HG03457 (cell line): ENCODE measurements around the gene TSSK3.
"Not testable (repeated sequence)": the region's sequence is repeated elsewhere in the genome, so short reads cannot be mapped to it uniquely, and the experiment has no call there.

Experiments
- ATAC-seq: cut with Tn5 transposase; IDR thresholded peaks from one replicate; pipeline ENCODE4 v1.9.1; 2021; ENCODE audit warnings: moderate number of reproducible peaks; ENCODE audit not compliant: unreplicated experiment

TSSK3 gene

DNA sequence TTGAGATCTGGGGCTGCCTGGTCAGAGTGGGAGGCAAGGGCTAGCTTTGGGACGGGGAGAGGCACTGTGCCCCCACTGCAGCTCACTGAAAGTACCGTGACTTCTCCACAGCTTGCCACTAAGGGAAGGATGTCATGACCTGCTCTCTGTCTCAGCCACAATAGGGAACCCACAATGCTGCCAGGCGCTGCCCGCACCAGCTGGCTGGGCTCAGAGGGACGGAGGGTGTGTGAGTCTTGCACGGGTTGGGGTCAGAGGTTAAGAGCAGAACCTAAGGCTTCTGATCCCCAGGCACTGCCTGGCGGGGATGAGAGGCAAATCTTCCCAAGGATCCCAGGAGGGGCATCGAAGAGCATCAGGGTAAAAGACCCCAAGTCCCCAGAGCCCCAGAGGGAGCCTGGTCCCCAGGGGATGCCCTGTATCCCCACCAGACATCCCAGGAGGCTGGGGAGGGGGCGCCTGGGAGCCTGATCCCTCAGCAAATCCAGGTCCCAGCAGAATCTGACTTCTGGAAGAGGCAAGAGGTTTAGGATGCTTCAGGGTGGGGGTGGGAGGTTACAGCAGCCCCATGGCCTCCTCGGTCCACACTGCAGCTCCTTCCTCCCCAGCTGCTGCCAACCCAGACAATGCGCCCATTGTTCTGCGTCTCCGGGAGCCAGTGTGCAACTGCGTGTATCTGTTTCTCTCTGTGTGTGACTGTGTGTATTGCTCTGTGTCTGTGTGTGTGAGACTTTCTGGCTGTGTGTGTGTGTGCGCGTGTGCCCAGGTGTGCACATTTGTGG lies 24.3 kb upstream of the TSSK3 start:
- no peak for ATAC-seq

DNA sequence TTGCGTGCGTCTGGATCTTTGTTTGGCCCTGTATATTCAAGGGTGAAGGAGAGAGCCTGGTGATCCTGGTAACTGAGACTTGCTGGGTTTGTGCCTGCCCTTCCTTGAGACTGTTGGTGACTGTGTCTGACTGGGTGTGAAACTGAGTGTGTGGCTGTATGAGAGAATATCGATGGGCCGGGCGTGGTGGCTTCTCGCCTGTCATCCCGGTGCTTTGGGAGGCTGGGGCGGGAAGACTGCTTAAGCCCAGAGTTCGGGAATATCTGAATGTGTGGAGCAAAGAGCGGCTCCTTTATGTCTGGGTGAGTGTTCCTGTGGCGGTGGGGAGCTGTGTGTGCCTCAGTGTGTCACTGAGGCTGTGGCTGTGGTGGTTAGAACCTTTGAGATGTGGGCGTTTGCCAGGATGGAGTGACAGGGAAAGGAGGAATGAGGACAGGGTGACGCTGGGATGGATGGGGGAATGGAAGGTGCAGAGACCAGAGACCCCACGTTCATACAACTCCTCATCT lies 23.6 kb upstream of the TSSK3 start:
- ATAC-seq = no peak

DNA sequence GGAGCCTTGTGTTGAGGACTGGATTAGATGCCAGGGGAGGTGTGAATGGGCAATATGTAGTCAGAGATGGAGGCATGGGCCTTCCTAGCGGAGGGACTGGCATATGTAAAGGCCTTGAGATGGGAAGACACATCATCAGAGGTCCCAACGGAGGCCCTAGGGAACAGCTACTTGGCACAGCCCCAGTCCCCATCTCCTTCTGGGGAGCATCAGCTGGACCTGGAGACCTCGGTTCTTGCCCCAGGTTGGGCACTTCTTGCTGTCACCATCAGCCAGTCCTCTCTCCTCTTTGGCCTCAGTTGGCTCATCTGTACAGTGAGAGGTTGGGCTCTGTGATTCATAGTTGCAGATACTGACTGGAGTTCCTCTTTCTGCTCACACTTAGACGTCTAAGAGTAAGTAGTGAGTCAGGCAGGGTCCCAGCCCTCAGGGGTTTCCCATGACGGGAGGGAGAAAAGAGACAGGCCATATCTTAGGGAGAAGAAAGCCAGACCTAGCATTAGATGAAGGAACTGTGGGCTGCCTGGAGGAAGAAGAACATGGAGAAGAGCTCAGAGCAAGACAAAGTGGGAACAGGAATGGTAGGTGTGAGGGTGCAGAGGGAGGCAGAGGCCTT lies 22.9 kb upstream of the TSSK3 start:
- ATAC-seq = no peak

- no peak for ATAC-seq
Measured at GRCh38 chr1:32341186-32341757, 21.1 kb upstream of the TSSK3 start.

DNA sequence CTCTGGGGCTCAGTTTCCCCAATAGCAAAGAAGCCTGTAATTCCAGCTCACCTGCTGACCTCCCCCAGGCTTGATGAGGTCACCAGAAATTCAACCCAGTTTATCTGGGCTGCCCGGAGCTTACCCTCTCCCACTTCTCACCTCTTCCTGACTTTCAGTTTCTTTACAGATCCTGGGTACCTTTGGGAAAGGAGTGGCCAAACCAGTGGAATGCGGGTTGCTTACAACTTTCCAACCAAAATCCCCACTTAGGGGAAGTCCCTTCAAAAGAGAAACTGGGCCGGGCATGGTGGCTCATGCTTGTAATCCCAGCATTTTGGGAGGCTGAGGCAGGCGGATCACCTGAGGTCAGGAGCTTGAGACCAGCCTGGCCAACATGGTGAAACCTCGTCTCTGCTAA lies 20.4 kb upstream of the TSSK3 start:
- ATAC-seq = no peak

- ATAC-seq = no peak
Measured at GRCh38 chr1:32342704-32343103, 19.6 kb upstream of the TSSK3 start.

DNA sequence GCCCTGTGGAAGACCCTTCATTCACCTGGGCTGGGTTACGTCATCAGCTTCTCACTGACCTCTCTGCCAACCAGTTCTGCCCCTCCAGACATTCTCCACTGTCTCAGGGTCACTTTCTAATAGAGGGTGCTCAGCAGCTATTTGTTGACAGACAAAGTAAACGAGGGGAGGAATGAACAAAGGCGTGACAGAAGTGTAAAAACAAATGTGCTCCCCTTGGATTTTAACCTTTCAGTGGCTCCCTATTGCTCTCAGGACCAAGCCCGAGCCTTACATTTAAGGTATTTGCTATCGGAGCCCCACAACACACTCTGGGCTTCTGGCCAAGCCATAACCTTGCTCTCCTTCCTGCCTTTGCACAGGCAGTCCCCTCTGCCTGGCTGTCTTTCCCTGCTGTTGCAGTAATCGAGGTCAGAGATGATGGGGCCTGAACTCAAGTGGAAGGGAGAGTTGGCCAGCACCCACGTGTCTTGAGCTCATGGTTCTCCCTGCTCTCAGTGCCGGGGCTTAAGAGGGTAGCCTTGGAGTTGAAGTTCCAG lies 17.0 kb upstream of the TSSK3 start:
- ATAC-seq = no peak

- ATAC-seq = no peak
Measured at GRCh38 chr1:32346532-32347157, 15.7 kb upstream of the TSSK3 start.

DNA sequence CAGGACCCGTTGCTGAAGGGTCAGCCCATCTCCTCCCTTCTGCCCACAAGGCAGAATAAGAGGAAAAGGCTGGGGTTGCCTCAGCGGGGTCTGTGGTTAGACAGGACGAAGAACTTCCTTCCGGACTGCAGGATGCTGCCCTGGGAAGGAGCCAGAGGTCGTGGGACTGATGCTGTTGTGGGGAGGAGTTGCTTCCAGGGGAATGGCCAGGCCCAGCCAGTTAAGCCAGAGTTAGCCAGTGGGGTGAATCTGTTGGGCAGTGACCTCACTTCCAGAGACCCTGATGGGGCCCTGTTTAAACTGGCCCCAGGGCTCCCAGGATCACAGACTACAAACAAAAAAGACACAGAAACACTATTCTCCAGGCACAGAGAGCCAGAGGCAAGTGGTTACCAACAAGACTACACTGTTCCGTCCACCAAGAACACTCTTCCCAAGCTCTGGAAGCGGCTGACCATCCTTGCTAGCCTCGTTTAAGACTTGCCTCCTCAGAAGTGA lies 13.1 kb upstream of the TSSK3 start:
- no peak for ATAC-seq

DNA sequence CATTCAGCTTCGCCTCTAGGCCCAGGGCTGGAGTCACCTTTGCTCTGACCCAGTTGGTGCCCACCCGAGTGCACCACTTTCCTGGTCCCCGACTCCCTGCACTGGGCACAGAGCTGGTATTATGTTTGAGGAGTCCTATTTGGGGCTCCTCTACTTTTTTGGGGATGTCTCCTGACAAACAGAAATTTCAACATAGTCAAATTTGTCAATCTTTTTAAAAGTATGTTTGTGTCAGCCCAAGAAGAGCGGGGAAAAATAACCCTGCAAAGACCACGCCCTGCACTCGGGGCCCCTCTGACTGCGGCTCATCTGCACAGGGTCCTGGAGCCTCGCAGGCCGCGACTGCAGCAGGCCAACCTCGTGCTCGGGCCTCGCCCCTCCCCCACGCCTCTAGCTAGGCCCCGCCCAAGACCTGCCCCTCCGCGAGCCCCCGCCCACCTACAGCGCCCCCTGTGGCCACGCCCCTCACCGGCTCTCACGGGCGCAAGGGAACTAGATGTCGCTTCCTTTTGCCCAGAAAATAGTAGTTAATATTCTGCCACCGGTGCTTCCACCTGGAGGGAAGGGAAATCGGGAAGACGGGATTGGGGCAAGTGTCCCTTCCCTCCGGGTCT lies 11.4 kb upstream of the TSSK3 start:
- peak; percentile 25 for ATAC-seq

GRCh38 chr1:32351399-32352238 lies 10.7 kb upstream of the TSSK3 start:
- peak; percentile 56 for ATAC-seq

DNA sequence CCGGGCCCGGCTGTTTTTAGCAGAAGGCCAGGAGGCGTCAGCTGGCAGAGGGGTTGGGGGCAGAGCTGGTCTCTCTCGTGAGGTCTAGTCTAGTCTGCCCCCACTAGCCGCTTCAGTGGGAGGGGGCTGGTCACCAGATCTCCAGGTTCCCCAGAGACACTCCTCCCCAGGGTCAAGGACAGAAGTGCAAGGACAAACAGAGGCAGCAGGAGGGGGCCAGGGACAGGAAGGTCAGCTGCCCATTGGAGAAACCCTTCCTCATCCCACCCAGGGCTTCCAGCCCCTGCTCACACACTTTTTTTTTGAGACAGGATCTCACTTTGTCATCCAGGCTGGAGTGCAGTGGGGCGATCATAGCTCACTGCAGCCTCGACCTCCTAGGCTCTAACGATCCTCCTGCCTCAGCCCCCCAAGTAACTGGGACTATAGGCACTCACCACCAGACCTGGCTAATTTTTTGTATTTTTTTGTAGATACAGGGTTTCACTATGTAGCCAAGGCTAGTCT lies 10.0 kb upstream of the TSSK3 start:
- no peak for ATAC-seq

DNA sequence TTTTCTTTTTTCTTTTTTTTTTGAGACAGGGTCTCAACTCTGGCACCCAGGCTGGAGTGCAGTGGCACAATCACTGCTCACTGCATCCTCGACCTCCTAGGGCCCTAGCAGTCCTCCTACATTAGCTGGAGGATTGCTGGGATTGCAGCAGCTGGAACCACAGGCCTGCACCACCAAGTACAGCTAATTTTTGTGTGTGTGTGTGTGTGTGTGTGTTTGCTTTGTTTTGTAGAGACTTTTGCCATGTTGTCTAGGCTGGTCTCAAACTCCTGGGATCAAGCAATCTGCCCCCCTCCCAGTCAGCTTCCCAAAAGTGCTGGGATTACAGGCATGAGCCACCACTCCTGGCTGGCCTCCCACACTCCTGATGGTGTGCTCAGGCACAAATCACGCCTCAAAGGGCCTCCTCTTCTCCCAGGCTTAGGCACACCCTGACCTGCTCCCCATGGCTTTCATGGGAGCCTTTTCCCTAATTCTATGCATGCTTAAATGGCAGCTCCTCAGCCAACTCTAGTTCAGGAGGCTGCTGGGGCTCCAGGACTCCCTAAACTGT lies 9.4 kb upstream of the TSSK3 start:
- no peak for ATAC-seq

DNA sequence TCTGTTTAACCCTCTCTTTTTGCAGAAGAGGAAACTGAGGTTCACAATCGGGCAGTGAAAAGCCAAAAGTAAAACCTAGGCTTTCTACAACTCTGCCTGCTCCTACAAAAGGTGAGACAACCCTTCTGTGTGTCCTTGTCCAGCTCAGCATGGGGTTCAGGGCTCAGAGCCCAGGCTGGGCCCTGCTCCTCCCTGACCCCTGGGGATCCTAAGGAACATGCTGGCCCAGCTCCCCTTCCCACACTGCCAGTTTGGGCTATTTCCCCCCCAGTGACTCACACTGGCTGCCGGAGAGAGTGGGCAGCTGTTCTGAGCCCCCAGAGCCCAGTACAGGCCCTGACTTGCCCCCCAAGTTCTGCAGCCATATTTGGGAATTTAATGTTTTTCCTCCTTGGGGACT lies 8.9 kb upstream of the TSSK3 start:
- no peak for ATAC-seq

DNA sequence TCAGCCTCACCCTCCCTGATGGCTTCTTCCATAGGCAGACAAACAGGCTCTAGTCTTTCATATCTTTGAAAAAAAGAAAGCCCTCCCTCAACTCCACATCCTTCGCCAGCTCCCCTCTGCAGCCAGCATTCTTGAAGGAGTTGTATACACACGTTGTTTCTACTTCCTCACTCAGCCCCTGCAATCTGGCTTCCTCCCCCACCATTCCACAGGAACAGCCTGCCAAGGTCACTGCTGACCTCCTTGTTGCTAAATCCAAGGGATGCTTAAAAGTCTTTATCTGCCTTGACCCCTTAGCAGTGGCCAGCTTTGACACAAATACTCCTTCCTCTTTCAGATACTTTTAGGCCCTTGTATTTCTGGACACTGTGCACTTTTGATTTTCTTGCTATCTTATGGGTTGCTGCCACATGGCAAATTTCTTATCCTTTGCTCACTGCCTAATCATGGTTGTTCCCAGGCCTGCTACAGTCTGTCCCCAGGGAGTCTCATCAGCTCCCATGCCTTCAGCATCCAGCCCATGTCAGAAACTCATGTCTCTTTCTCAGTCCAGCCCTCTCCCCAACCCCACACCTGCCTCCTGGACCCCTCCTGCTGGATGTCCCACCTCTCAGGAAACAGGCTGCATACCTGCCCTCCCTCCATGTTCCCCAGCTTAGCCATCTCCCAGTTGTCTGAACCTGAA lies 8.3 kb upstream of the TSSK3 start:
- no peak for ATAC-seq

DNA sequence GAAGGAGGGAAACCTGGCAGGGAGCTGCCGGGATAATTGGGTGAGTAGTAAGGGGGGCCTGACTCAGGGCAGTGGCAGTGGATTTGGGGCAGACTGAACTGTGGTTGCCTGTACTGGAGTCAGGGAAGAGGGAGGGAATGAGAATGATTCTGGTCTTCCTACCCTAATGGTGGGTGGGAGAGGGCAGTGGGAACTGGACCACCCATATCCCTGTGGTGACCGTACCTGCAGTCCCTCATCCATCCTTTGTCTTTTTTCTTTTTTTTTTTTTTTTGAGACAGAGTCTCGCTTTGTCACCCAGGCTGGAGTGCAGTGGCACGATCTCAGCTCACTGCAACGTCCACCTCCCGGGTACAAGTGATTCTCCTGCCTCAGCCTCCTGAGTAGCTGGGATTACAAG lies 6.6 kb upstream of the TSSK3 start:
- ATAC-seq = not testable (repeated sequence)

DNA sequence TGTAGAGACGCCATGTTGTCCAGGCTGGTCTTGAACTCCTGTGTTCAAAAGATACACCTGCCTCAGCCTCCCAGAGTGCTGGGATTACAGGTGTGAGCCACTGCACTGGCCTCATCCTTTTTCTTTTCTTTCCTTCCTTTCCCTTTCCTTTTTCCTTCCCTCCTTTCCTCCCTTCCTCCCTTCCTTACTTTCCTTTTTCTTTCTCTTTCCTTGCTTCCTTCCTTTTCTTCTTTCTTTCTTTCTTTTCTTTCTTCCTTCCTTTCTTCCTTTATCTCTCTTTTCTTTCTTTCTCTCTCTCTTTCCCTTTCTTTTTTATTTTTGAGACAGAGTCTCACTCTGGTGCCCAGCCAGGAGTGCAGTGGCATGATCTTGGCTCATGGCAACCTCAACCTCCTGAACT lies 5.9 kb upstream of the TSSK3 start:
- ATAC-seq = no peak

DNA sequence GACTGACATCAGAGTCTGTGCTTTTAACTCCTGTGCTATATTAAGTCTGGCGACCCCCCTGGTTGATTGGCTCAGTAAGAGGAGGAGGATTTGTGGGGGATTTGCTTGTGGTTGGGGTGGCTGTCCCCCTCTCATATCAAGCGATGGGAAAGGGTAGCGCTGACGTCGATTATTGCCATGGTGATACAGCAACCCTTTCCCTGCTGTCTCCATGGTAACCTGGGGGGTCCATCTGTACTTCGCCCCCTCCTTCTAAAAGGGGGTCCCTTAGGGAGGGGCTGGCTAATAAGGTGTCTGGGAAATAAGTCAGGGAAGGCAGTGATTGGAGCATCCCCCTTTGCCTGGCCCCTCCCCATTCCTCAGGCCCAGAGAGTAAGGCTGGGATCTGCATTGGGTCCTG lies 4.7 kb upstream of the TSSK3 start:
- no peak for ATAC-seq

DNA sequence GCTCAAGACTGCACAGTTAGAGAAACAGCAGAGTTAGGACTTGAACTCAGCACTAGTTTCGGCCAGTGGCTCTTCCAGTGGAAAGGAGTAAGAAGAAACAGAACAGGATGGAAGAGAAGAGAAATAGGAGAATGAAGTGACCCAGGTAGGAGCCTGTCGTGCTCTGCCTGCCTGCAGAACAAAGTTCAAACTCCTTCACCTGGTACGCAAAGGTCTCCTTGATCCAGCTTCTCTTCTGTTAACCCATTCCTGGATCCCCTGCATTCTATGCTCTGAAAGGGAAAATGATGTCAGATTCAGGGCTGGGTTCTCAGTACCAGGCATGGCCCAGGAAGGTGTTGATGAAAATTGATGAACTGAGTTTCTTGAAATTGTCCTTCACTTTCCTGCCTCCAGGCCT lies 3.9 kb upstream of the TSSK3 start:
- ATAC-seq = no peak
